ENCODE results near the gene CFAP299. TPM values are rescaled to one million over a fixed set of nuclear protein-coding genes. Genes with fewer than 3 reads are reported as not detected.

Gene CFAP299
- total RNA-seq, 4 donors from 2014 or later, result 1.2 TPM; not detected in 3

GRCh38 chr4:80576796-80577195 lies 241.3 kb downstream of the CFAP299 start:
- DNase-seq, result no peak
- Histone ChIP-seq H3K27ac (no peak overlapping the region), H3K4me3 (no peak overlapping the region), H3K4me1 (no peaks in the 10 kb centered on the region), H3K36me3 (no peaks in the 10 kb centered on the region), H3K27me3 (peaks cover 0 to 4% of the 10 kb centered on the region in 2 donors), H3K9me3 (peaks cover 0 to 5% of the 10 kb centered on the region in 2 donors)
- TF ChIP-seq CTCF (IDR thresholded peaks at IDR 0.05), result no peak
- no peak for TF ChIP-seq POLR2A (IDR thresholded peaks at IDR 0.05)
- intact Hi-C loops (cut with DNase I; ENCODE audit: low total_unique reads), result no loop called here

GRCh38 chr4:80578001-80578400 lies 242.5 kb downstream of the CFAP299 start:
- Histone ChIP-seq H3K9me3 (peaks cover 0 to 5% of the 10 kb centered on the region in 2 donors), H3K27me3 (peaks cover 0 to 4% of the 10 kb centered on the region in 2 donors), H3K36me3 (no peaks in the 10 kb centered on the region), H3K4me1 (no peaks in the 10 kb centered on the region), H3K27ac (no peak overlapping the region), H3K4me3 (no peak overlapping the region)
- intact Hi-C loops (cut with DNase I; ENCODE audit: low total_unique reads), result no loop called here
- TF ChIP-seq POLR2A (IDR thresholded peaks at IDR 0.05), result no peak
- no peak for TF ChIP-seq CTCF (IDR thresholded peaks at IDR 0.05)
- no peak for DNase-seq

- Histone ChIP-seq H3K4me3 (no peak overlapping the region), H3K27me3 (no peaks in the 10 kb centered on the region), H3K27ac (no peak overlapping the region), H3K36me3 (no peaks in the 10 kb centered on the region), H3K9me3 (no peaks in the 10 kb centered on the region), H3K4me1 (no peaks in the 10 kb centered on the region)
- intact Hi-C loops (cut with DNase I; ENCODE audit: low total_unique reads), result no loop called here
- TF ChIP-seq POLR2A (IDR thresholded peaks at IDR 0.05), result no peak
- no peak for TF ChIP-seq CTCF (IDR thresholded peaks at IDR 0.05)
- no peak for DNase-seq
Observed at GRCh38 chr4:80585542-80585941, 250.0 kb downstream of the CFAP299 start.

GRCh38 chr4:80586716-80587115 lies 251.2 kb downstream of the CFAP299 start:
- Histone ChIP-seq H3K27me3 (no peaks in the 10 kb centered on the region), H3K4me1 (no peaks in the 10 kb centered on the region), H3K36me3 (no peaks in the 10 kb centered on the region), H3K27ac (no peak overlapping the region), H3K4me3 (no peak overlapping the region), H3K9me3 (no peaks in the 10 kb centered on the region)
- TF ChIP-seq CTCF (IDR thresholded peaks at IDR 0.05) (no peak), POLR2A (IDR thresholded peaks at IDR 0.05) (no peak)
- intact Hi-C loops (cut with DNase I; ENCODE audit: low total_unique reads), result no loop called here
- DNase-seq, result no peak

- Histone ChIP-seq H3K36me3 (no peaks in the 10 kb centered on the region), H3K4me3 (no peak overlapping the region), H3K27ac (no peak overlapping the region), H3K9me3 (no peaks in the 10 kb centered on the region), H3K27me3 (no peaks in the 10 kb centered on the region), H3K4me1 (no peaks in the 10 kb centered on the region)
- DNase-seq, result no peak
- no peak for TF ChIP-seq CTCF (IDR thresholded peaks at IDR 0.05)
- no peak for TF ChIP-seq POLR2A (IDR thresholded peaks at IDR 0.05)
- intact Hi-C loops (cut with DNase I; ENCODE audit: low total_unique reads), result no loop called here
Observed at GRCh38 chr4:80587871-80588385, 252.4 kb downstream of the CFAP299 start.
